ENCODE measurements around the gene KCNQ5. TPM values are rescaled to one million over a fixed set of nuclear protein-coding genes. Genes with fewer than 3 reads are reported as not detected.

The KCNQ5 gene
- total and polyA plus RNA-seq, 2 of the 8 experiments (the other 6 are each of a cell fraction or from before 2014, with no cell fraction given), result 0.83 to 1.2 TPM

GRCh38 chr6:73152966-73153757 lies 531.3 kb downstream of the KCNQ5 start:
- Histone ChIP-seq H3K4me3 (ENCODE audit: extremely low read depth in 1 of 4, insufficient read depth in 2 of 4, low read depth in 3 of 4, low read length in 4 of 4) (no peak overlapping the region), H3K79me2 (ENCODE audit: control insufficient read depth in 1 of 2, insufficient read depth in 2 of 2, low read length in 2 of 2) (no peaks in the 10 kb centered on the region), H3K36me3 (ENCODE audit: control insufficient read depth in 2 of 4, insufficient read depth in 4 of 4, low read length in 3 of 4) (no peaks in the 10 kb centered on the region), H3K4me2 (ENCODE audit: insufficient read depth in 1 of 2, low read depth in 2 of 2, low read length in 2 of 2) (no peak overlapping the region), H2BK5ac (ENCODE audit: low read depth, low read length) (no peak overlapping the region), H4K5ac (ENCODE audit: insufficient read length, low read depth, low read length) (no peak overlapping the region), H3K23me2 (ENCODE audit: low read depth, low read length) (no peaks in the 10 kb centered on the region), H4K91ac (replicated peaks; ENCODE audit: insufficient read length, low read length) (no peak overlapping the region), H3K14ac (ENCODE audit: insufficient read length) (no peak overlapping the region), H3K9me3 (ENCODE audit: insufficient read depth in 2 of 2, low read depth in 1 of 2, low read length in 1 of 2) (no peaks in the 10 kb centered on the region; a peak in 1 of 4 replicates), H2BK20ac (ENCODE audit: low read length) (no peak overlapping the region), H3K4ac (replicated peaks; ENCODE audit: insufficient read length, low read depth, low read length) (no peak overlapping the region), H3K18ac (ENCODE audit: extremely low read depth, low read length) (no peak overlapping the region), H3K79me1 (ENCODE audit: low read depth, low read length) (no peaks in the 10 kb centered on the region), H2BK120ac (replicated peaks; ENCODE audit: low read depth, low read length) (no peak overlapping the region), H4K20me1 (replicated peaks in 1 of 2; ENCODE audit: control insufficient read depth in 1 of 2, insufficient read depth in 2 of 2, low read length in 2 of 2) (no peaks in the 10 kb centered on the region), H3K27me3 (replicated peaks in 1 of 4; ENCODE audit: control insufficient read depth in 3 of 4, extremely low read depth in 1 of 4, insufficient read depth in 3 of 4, low read length in 3 of 4) (no peaks in the 10 kb centered on the region), H4K8ac (ENCODE audit: extremely low read depth, insufficient read depth, low read length) (no peak overlapping the region), H2BK15ac (ENCODE audit: low read length) (no peak overlapping the region), H3K4me1 (replicated peaks in 1 of 4; ENCODE audit: control insufficient read depth in 3 of 4, insufficient read depth in 4 of 4, low read length in 3 of 4) (no peaks in the 10 kb centered on the region), H3K23ac (ENCODE audit: insufficient read length) (no peak overlapping the region), H2BK12ac (ENCODE audit: low read depth, low read length) (no peak overlapping the region), H2AK5ac (ENCODE audit: low read depth, low read length) (no peak overlapping the region), H3K27ac (ENCODE audit: low read depth, low read length) (no peak overlapping the region), H3K9ac (replicated peaks in 1 of 4; ENCODE audit: extremely low read depth in 1 of 4, low read depth in 3 of 4, low read length in 3 of 4) (no peak overlapping the region), H2AFZ (ENCODE audit: low read length) (no peak overlapping the region), H3K56ac (replicated peaks; ENCODE audit: insufficient read length, low read depth, low read length) (no peak overlapping the region)
- WGBS, 2 experiments (ENCODE audit: extremely low coverage in 1 of 2, insufficient coverage in 1 of 2, insufficient read length in 1 of 2, insufficient replicate concordance in 2 of 2, low coverage in 1 of 2, low lambda C conversion rate in 2 of 2, missing lambda C conversion rate in 1 of 2), result 62% methylated on average over 2 of the region's 2 CpGs; no CpG with 5 or more reads in 1 of the 2 experiments
- TF ChIP-seq YY1 (IDR thresholded peaks at IDR 0.05; ENCODE audit: low read depth, low read length) (no peak), HDAC2 (IDR thresholded peaks at IDR 0.05; ENCODE audit: borderline replicate concordance in 1 of 2, low read depth in 2 of 2, low read length in 2 of 2) (no peak), GTF2F1 (IDR thresholded peaks at IDR 0.05; ENCODE audit: borderline replicate concordance, low read depth, low read length) (no peak), SP1 (IDR thresholded peaks at IDR 0.05; ENCODE audit: low read depth, low read length) (no peak), RXRA (IDR thresholded peaks at IDR 0.05; ENCODE audit: insufficient read depth, low read depth, low read length) (no peak), SAP30 (IDR thresholded peaks at IDR 0.05; ENCODE audit: insufficient read depth, insufficient replicate concordance, low read length) (no peak), EP300 (IDR thresholded peaks at IDR 0.05; ENCODE audit: borderline replicate concordance in 1 of 2, low read depth in 2 of 2, low read length in 2 of 2) (no peak), CTBP2 (IDR thresholded peaks at IDR 0.05; ENCODE audit: borderline replicate concordance, insufficient read depth, insufficient read length, low read length) (no peak)
- DNase-seq (ENCODE audit: low read depth in 1 of 2, low spot score in 2 of 2), result no peak
- ChIA-PET CTCF (ENCODE audit: partially characterized antibody) (interaction anchor here (0.6 to 2.7 kb wide), 5 partner anchors 11 to 537 kb away, joined by 3 to 11 read pairs (median 7); no protein-coding TSS in a partner anchor), POLR2A (ENCODE audit: partially characterized antibody) (no interaction called here)
- no peak for FAIRE-seq

Measured in H1 (cell line).